GM21360 (cell line): ENCODE measurements around the gene ZNF555.
A peak's percentile ranks its signal among the peaks of the same experiment; 100 is the strongest.
"Not testable (repeated sequence)": the region's sequence is repeated elsewhere in the genome, so short reads cannot be mapped to it uniquely, and the experiment has no call there.

Experiments
- ATAC-seq: cut with Tn5 transposase; IDR thresholded peaks from one replicate; pipeline ENCODE4 v1.9.1; 2021; ENCODE audit warnings: mild to moderate bottlenecking, moderate library complexity; ENCODE audit not compliant: unreplicated experiment

ZNF555 gene

DNA sequence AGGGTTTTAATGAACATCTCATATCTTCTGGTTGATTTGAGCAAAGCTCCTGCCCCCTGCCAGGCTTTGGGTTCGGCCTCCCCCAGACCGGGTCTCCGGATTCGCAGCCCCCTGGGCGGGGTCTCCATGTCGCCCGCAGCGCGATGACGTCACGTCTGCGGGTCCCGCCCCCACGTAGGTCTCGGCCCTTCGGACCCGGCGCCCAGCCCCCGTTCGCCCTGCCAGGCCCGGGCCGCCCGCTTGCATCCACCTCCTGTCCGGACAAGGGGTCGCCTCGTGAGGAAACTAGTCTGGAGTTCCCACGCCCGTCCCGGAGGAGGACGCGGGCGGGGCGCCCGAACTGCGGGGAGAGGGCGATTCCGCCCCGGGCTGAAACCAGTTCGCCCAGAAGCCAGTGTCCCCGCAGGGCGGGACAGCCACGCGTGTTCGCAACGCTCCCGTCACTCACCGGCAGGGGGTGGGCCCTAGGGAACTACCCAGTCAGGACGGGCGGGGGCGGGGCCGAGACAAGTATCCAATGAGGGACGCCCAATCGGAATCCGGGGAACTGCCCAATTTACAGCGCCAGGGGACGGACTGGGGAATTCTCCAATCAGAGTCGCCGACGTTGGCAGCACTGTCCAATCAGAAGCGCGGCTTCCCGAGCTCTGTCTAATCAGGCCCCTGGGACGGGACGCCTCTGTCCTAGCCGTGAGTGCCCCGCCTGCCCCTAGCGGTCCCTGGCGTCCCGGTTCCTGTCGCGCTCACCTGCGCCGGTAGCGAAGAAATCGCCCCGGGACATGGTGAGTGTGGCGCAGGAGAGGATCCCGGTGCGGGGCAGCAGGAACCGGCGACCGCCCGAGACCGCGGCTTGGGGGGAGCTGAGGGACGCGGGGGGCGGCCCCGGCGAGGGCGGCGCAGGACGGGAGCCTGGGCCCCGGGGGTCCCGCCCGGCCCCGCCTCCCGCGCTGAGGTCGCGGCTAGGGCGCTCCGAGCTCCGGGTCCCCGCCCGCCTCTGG is at the start of gene ZNF555:
TSS of gene ZNF555 (plus strand) at position 682 of the 998 bp plus-strand sequence. CDS start at position 780, 98 bp downstream.
- ATAC-seq, result peak; percentile 82

- no peak for ATAC-seq
Measured at GRCh38 chr19:2791876-2792275, 49.4 kb upstream of the ZNF555 start.

DNA sequence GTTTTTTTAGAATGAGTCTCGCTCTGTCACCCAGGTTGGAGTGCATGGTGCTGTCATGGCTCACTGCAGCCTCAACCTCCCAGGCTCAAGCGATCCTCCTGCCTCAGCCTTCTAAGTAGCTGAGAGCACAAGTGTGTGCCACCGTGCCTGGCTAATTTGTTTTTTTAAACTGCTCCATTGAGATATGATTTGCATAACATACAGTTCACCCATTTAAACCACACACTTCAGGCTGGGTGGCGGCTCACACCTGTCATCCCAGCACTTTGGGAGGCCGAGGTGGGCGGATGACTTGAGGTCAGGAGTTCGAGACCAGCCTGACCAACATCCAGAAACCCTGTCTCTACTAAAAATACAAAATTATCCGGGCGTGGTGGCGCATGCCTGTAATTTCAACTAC is 48.6 kb upstream of the ZNF555 start:
- ATAC-seq, result not testable (repeated sequence)

DNA sequence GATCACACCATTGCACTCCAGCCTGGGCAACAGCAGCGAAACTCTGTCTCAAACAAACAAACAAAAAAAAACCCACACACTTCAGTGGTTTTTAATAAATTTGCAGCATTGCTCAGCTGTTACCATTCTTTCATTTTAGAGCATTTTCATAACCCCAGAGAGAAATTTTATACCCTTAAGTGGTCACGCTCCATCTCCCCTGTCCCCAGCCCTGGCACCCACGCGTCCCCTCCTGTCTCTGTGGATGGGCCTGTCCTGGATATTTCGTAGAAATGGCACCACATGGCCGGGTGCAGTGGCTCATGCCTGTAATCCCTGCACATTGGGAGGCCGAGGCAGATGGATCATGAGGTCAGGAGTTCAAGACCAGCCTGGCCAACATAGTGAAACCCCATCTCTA is 48.1 kb upstream of the ZNF555 start:
- no peak for ATAC-seq

- ATAC-seq, result no peak
Measured at GRCh38 chr19:2793577-2793976, 47.7 kb upstream of the ZNF555 start.

DNA sequence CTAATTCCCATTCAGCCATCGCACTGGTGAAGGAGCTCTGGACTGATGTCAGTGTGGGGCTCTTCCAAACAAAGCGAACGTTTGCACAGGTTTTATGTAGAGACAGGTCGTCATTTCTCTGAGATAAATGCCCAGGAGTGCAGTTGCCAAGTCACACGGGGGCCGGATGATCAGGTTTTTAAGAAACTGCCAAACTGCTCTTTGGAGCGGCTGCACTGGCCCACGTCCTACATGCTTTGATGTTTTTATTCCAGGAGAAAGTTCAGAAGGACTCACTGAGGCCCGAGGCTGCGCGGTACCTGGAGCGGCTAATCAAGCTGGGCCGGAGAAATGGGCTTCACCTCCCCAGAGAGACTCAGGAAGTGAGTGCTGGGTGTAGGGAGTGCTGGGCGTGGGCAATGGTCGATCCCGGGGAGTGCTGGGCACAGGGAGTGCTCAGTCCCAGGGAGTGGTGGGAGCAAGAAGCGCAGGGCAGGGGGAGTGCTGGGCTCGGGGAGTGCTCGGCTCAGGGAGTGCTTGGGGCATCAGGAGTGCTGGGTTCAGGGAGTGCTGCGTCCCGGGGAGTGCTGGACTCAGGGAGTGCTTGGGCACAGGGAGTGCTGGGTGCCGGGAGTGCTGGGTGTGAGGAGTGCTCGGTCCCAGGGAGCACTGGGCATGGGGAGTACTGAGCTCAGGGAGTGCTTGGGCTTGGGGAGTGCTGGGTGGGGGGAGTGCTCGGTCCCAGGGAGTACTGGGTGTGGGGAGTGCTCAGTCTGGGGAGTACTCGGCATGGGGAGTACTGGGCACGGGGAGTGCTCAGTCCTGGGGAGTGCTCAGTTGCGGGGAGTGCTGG is 45.2 kb upstream of the ZNF555 start:
- ATAC-seq, result no peak

- ATAC-seq, result no peak
Measured at GRCh38 chr19:2796659-2797266, 44.5 kb upstream of the ZNF555 start.

DNA sequence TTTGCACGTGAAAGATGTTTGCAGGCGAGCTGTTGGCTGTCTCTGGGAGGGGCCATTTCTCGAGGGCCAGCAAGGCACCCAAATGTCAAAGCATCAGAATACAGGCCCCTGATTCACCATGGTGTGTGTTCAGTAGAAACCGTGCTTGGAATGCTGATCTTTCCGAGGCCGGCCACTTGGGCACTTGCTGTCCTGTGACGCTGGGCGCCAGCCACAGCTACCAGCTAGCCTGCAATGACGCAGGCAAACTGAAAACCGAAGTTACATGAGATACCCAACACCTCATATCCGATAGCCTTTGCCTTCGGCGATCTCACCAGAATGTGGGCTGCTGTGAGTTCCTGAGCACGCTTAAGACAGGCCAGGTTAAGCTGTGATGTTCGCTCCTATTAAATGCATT is 44.0 kb upstream of the ZNF555 start:
- ATAC-seq, result no peak

DNA sequence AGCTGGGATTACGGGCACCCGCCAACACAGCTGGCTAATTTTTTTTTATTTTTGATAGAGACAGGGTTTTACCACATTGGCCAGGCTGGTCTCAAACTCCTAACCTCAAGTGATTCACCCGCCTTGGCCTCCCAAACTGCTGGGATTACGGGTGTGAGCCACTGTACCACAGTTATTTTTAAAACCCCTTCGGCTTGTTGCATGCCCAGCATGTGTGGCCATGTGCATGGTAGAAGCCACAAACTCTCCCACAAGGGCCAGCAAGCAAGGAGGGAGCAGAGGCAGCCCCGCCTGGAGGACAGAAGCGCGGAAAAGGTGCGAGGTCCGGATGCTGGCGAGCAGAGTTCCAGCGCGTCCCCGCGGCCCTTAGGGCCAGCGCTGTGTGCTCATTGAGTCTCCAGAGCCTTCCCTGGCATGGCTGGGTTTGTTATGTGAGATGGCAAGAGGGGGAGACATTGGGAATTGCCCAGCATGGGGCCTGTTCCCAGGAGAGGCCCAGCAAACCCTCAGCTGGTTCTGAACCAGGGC is 43.1 kb upstream of the ZNF555 start:
- no peak for ATAC-seq

DNA sequence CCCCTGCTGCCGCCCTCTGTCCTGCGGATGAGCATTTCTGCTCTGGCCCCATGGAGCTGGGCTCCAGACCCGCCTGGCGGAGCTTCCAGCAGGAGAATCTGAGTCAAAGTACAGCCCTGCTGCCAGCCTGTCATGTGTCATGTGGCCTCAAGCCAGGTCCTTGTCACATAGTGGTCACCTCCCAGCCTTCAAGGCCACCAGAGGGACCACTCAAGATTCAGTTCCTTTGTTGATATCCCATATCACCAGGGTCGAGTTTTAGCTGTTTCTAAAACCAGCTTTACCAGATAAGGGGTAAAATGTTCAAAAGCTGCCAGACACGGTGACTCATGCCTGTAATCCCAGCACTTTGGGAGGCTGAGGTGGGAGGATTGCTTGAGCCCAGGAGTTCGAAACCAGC is 42.5 kb upstream of the ZNF555 start:
- no peak for ATAC-seq

GRCh38 chr19:2799273-2800020 is 41.8 kb upstream of the ZNF555 start:
- ATAC-seq, result no peak

DNA sequence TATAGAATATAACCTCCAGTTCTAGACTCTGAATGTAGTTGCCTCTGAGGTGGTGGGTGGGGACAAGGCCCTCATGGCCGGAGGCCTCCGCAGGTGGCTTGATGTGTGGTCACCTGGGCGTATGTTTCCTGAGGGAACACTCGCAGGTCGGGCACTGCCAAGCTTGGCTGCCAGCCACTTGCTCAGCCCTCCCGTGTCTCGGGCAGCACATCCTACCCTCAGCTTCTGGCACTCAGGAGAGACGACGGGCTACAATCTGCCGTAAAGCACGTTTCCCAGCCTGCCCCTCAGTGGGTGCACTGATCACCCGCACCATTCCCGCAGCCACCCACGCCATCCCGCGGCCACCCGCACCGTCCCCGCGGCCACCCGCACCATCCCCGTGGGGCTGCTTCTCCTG is 40.8 kb upstream of the ZNF555 start:
- no peak for ATAC-seq

GRCh38 chr19:2802826-2803225 is 38.4 kb upstream of the ZNF555 start:
- no peak for ATAC-seq

GRCh38 chr19:2803486-2804155 is 37.7 kb upstream of the ZNF555 start:
- no peak for ATAC-seq

DNA sequence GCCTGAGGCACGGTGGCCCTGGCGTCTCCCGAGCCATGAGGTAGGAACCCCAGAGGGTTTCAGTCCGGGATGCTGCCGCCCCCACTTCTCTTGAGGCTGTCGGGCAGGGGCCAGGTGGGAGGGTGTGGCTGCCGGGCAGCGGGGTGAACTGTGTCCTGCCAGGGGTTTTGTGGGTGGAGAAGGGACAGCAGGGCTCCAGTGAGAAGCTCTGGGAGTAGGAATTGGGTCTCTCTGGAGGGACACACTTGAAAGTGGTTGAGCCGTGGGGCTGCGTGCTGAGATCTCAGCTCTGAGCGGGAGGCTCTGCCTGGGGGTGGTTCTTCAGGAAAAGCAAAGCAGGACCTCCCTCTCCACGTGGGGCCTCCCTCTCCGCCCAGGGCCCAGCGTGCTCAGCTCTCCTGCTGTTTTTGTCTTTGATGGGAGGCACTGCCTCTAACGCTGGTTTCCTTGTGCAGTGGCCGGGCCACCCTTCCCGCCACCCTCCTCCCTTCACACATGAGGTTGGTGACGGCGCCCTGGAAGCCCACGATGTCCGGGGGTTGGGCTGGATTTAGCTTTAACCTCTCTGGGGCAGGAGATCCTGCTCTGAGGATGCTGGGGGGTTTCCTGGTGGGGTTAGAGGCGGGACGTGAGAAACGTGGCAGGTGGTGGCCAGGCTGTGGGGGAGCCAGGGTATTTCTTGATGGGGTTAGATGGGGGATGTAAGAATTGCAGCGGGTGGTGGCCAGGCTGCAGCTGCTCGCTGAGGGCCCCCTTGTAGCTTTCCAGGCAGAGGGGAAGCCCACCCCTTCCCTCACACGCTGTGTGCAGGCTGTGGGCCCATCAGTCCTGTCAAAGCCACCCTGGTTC is 36.9 kb upstream of the ZNF555 start:
- ATAC-seq, result no peak

GRCh38 chr19:2805261-2805900 is 35.9 kb upstream of the ZNF555 start:
- no peak for ATAC-seq

DNA sequence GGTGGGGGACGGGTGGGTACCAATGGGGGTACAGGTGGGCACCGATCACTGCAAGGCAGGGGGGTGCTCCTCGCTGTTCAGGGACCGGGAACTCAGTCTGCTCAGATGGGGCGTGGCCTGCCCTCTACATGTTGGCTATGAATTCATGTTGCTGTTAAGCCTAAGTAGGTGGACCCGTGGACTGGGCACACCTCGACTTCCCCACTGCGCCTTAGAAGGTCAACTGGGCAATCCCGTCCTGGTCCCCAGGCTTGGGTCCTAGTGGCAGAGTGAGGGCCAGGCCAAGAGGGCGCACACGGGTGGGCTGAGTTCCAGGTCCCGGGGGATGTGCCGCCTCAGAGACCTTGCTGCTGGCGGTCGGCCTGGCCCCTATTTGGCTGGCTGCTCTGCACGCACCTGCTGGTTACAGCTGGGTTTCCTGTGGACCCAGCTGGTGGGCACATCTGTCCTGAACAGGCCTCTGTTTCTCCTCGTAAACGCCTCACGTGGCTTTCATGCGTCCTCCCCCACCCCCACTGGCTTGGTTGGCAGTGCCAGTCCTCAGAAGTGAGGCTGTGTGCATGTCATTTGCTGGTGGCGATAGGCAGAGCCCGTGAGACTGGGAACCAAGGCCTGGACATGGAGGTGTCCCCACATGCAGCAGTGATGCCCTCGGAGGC is 35.2 kb upstream of the ZNF555 start:
- no peak for ATAC-seq
